ENCODE measurements around the gene DUSP5. TPM values are rescaled to one million over a fixed set of nuclear protein-coding genes. Genes with fewer than 3 reads are reported as not detected.
A peak's percentile ranks its signal among the peaks of the same experiment; 100 is the strongest.

The DUSP5 gene
- total RNA-seq, 1 donor, result 21.6 TPM

GRCh38 chr10:110556296-110556695 is 58.6 kb downstream of the DUSP5 start:
- no peak overlapping the region for H3K4me3 ChIP-seq (ENCODE audit: low read depth, low read length)
- no peak for TF ChIP-seq CTCF (IDR thresholded peaks at IDR 0.05; ENCODE audit: insufficient read depth, low read length)
- DNase-seq (ENCODE audit: low read depth), result no peak

- no peak overlapping the region for H3K4me3 ChIP-seq (ENCODE audit: low read depth, low read length)
- peak; percentile 72 for DNase-seq (ENCODE audit: low read depth)
- peak; percentile 83 for TF ChIP-seq CTCF (IDR thresholded peaks at IDR 0.05; ENCODE audit: insufficient read depth, low read length)
Observed at GRCh38 chr10:110556969-110557601, 59.4 kb downstream of the DUSP5 start.

- H3K4me3 ChIP-seq (ENCODE audit: low read depth, low read length), result no peak overlapping the region
- no peak for TF ChIP-seq CTCF (IDR thresholded peaks at IDR 0.05; ENCODE audit: insufficient read depth, low read length)
- no peak for DNase-seq (ENCODE audit: low read depth)
Observed at GRCh38 chr10:110558041-110558440, 60.3 kb downstream of the DUSP5 start.

- DNase-seq (ENCODE audit: low read depth), result no peak
- no peak for TF ChIP-seq CTCF (IDR thresholded peaks at IDR 0.05; ENCODE audit: insufficient read depth, low read length)
- no peak overlapping the region for H3K4me3 ChIP-seq (ENCODE audit: low read depth, low read length)
Observed at GRCh38 chr10:110560012-110560411, 62.3 kb downstream of the DUSP5 start.

Other genes starting within 250 kb of the DUSP5 start
- 8.9 and 27.5 TPM in 2 replicates for gene SMNDC1, start 193.0 kb upstream of the DUSP5 start, total RNA-seq (ENCODE audit: low replicate concordance)
- 49.3 and 58.3 TPM in 2 replicates for gene SMC3, start 69.8 kb downstream of the DUSP5 start, total RNA-seq (ENCODE audit: low replicate concordance)
- 0.08 and 0.09 TPM in 2 replicates for gene RBM20, start 146.4 kb downstream of the DUSP5 start, total RNA-seq (ENCODE audit: low replicate concordance)